Measurements from ENCODE around the gene CCDC97.

DNA sequence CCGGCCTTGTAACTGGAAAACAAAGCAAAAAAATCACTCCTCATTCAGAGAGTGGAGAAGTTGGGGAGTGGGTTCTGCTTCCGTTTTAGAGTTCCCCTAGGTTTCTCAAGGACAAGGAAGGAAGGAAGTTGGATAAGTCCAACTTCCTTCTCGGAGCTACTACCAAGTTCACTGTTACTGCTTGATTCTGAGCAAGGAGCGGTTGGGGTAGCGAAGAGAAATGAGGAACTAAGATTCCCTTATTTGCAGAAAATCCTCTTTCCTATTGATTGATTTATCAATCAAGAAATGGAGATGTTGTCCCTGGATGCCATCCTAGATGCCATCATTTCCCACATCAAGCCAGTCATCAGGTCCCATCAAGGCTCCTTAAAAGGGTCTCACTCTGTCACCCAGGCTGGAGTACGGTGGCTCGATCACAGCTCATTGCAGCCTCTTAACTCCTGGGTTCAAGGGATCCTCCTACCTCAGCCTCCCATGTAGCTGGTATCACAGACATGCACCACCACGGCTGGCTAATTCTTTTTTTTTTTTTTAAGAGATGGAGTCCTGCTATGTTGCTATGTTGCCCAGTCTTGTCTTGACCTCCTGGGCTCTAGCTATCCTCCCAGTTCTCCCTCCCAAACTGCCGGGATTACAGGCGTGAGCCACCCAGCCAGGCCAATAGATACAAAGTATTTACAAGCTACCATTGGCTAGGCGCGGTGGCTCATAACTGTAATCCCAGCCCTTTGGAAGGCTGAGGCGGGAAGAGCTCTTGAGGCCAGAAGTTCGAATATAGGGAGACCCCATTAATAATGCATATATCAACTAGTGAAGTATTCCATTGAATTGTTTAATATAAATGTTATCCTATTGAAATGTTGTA, 54.8 kb downstream of the CCDC97 start:
- TF ChIP-seq CTCF (IDR thresholded peaks at IDR 0.05) (no peak), POLR2A (IDR thresholded peaks at IDR 0.05) (no peak)

Data from lower leg skin (tissue), 3 donors.